NCI-H2171 treated with DMSO at 0.1 percent for 48 hours (cell line): ENCODE data around the gene ANXA2.
A peak's percentile ranks its signal among the peaks of the same experiment; 100 is the strongest.
"Not testable (repeated sequence)": the region's sequence is repeated elsewhere in the genome, so short reads cannot be mapped to it uniquely, and the experiment has no call there.

ENCODE experiments used
- DNase-seq: peaks from one replicate; lab custom pipeline; 2025; lab: John Stamatoyannopoulos, UW

ANXA2 gene

DNA sequence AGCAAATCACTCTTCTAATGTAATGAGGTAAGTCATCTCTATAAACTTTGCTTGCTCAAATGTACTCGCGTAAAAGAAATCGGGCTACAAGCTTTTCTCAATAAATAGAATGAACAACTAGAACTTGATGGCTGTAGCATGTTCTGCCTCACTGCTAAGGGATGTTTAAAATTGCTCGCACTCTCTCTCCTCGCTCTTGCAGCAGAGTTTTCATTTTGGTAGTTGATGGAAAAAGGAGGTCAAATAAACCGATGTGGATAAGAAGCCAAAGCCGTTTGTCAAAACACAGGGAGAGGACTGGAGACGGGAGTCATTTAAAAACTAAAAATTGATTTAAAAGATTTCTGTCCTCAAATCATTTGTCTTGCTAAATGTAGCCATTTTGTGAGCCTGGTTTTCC is 53.3 kb downstream of the ANXA2 start:
- no peak for DNase-seq

DNA sequence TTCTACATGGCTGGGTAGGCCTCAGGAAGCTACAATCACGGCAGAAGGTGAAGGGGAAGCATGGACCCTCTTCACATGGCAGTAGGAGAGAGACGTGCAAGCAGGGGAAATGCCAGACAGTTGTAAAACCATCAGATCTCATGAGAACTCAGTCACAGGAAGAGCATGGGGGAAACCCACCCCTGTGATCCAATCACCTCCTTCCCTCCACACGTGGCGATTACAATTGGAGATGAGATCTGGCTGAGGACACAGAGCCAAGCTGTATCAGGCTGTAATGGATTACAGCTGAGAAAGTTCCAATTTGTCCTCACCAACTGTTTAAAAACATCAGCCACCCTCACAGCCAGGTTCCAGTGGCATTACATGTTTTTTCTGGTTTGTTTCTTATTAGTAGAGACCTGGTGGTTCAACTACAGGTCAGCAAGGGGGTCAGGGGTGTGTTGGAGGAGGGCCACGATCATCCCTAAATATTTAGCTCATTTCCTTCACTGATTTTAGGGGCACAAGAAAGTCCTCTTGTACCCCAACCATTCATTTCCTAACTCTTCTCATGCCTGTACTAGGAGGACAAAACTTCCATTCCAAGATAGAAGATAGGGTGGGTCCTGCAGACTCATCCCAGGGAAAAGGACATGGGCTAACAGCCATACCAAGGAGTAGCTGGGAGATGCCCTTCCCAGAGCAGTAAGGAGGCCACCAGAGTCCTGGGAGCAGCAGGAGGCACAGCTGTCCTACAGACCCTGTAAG is 54.4 kb downstream of the ANXA2 start:
- no peak for DNase-seq

GRCh38 chr15:60340207-60340921 is 57.4 kb downstream of the ANXA2 start:
- DNase-seq, result no peak

DNA sequence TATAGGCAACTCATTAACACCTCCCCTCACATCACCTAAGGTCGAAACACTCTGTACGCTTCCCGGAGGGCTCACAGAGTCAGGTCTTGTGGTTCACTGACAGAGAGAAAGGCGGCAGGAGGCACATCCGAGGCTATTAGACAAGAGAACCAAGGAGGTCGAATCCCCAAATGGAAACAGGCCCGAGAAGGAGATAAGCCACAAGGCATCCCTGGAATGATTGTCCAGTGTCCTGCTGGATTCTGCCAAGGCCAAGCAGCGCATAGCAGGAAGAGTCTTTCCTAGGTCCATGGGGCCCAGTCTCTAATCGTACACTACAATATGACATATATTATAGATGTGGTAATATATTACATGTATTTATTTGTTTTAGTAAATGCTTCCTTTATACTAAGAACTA is 58.5 kb downstream of the ANXA2 start:
- DNase-seq, result no peak

GRCh38 chr15:60338810-60339209 is 59.0 kb downstream of the ANXA2 start:
- DNase-seq, result no peak

DNA sequence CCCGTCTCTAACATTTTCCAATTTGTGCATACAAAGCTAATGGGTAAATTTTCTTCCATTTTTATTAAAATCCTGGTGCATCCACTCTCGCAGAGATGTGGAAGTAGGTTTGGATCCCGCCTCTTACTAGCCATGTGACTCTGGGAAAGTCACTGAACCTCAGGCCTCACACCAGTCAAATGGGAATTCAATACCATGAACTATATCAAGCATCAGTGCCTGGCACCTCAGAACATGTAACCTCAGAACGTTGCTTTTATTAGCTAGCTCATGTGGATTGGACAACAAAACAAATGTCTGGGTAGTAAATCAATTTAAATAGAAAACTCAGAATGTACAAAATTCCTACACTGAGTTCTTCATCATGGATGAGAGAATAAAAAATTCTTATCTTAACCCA is 60.7 kb downstream of the ANXA2 start:
- no peak for DNase-seq

- DNase-seq, result not testable (repeated sequence)
Measured at GRCh38 chr15:60335296-60335695, 62.5 kb downstream of the ANXA2 start.

- peak; percentile 16 for DNase-seq
Measured at GRCh38 chr15:60328852-60329443, 68.8 kb downstream of the ANXA2 start.

GRCh38 chr15:60326824-60327654 is 70.7 kb downstream of the ANXA2 start:
- peak; percentile 52 for DNase-seq

- DNase-seq, result no peak
Measured at GRCh38 chr15:60326343-60326742, 71.4 kb downstream of the ANXA2 start.

DNA sequence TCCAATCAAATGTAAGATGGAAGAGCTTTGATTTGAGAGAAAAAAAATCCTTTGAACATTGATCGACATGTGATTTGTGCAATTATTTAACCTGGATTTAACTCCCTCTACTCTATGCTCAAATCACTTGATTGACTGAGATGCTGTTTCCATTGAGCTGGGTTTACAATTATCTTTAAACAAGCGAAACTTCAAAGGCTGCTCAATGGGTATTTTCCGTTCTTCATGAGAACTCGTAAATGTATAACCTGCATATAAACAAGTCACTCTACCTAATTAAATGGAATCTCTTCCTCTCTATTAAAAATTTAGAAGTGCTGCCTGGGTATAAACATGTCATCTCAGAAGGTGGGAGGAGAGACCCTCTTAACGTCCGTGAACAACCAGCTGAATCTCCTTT is 71.9 kb downstream of the ANXA2 start:
- DNase-seq, result no peak

- DNase-seq, result peak; percentile 37
Measured at GRCh38 chr15:60324706-60325438, 72.9 kb downstream of the ANXA2 start.

DNA sequence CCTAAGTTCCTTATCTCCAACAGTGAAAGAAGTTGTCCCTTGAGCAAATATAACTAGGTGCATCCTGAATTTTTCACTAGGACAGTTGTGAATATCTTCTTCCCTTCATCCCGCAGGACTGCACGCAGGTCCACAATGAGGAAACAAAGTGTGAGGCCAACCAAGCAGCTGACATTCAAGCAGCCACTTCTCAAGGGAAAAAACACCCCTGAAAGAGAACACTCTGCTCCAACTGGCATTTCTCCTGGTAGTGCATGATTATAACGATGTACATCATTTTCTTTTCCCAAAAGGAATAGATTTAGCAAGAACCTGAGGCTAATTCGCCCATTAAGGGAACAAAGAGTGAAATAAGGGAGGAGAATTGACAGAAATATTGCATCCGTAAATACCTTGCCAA is 74.5 kb downstream of the ANXA2 start:
- DNase-seq, result no peak

GRCh38 chr15:60320365-60320764 is 77.4 kb downstream of the ANXA2 start:
- no peak for DNase-seq

DNA sequence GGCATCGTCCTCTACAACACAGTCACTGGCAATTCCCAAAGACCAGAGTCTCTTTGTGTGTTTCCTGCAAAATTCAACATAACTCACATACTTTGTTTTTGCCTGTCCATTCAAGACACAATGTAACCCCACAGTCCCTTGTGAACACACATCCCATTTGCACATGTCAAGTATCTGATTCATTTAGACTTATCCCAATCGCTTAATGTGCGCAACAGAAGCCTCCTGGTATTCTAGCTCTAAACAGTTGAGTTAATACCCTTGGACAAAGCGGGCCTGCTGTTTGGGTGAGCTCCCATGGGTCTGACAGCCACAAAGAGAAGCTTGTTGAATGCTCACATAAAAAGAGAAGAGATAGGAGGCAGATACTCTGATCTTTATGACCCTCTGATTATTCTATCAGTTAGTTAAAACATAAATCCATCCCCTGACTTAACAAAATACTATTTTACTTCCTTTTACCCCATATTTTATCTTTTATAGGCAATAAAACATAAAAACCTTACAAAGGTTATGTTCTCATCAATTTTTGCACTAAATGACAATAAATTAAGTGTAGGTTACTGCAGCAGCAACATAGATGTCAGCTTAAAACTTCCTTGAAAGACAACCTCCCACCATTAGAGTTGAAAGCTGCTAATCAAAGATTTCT is 79.4 kb downstream of the ANXA2 start:
- DNase-seq, result no peak

DNA sequence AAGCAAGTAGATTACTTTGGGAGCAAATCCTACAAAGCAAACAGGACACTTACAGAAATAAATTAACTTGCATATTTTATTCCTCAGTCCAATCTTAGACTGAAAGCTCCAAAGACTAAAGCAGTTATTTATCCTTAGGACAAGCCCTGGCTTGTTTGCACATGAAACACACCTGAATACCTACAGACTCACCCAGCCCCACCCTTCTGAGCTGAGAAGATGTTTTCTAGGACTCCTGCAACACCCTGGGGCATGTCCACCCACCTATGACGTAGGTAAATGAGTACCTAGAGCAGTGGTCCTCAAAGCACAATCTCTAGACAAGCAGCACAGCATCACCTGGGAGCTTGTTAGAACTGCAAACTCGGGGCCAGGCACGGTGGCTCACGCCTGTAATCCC is 80.8 kb downstream of the ANXA2 start:
- DNase-seq, result no peak

DNA sequence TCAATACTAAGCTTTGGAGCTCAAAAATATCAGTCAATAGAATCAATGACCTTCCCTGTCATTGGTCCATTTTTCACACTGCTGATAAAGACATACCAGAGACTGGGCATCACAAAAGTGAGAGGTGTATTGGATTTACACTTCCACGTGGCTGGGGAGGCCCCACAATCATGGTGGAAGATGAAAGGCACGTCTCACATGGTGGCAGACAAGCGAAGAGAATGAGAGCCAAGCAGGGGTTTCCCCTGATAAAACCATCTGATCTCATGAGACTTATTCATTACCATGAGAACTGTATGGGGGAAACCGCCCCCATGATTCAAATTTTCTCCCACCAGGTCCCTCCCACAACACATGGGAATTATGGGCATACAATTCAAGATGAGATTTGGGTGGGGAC is 81.9 kb downstream of the ANXA2 start:
- DNase-seq, result no peak

- no peak for DNase-seq
Measured at GRCh38 chr15:60313906-60314305, 83.9 kb downstream of the ANXA2 start.

DNA sequence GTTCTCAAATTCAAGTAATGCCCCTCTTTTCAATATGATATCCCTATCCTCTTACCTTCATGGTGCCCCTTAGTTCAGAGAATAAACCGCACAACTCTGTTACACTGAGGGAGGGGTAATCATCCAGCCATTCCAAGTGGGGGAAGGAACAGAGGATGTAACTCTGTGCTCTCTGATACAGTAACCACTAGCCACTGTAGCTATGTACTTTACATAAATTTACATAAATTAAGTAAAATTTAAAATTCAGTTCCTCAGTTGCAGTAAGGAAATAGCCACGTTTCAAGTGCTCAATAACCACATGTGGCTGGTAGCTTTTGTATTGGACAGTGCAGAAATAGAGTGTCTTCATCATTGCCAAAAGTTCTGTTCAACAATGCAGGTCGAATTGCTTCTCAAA is 90.8 kb downstream of the ANXA2 start:
- no peak for DNase-seq

GRCh38 chr15:60301024-60301423 is 96.8 kb downstream of the ANXA2 start:
- DNase-seq, result peak; percentile 36

- peak; percentile 100 for DNase-seq
Measured at GRCh38 chr15:60299452-60300047, 98.2 kb downstream of the ANXA2 start.
